ENCODE data around the gene NCK2.

DNA sequence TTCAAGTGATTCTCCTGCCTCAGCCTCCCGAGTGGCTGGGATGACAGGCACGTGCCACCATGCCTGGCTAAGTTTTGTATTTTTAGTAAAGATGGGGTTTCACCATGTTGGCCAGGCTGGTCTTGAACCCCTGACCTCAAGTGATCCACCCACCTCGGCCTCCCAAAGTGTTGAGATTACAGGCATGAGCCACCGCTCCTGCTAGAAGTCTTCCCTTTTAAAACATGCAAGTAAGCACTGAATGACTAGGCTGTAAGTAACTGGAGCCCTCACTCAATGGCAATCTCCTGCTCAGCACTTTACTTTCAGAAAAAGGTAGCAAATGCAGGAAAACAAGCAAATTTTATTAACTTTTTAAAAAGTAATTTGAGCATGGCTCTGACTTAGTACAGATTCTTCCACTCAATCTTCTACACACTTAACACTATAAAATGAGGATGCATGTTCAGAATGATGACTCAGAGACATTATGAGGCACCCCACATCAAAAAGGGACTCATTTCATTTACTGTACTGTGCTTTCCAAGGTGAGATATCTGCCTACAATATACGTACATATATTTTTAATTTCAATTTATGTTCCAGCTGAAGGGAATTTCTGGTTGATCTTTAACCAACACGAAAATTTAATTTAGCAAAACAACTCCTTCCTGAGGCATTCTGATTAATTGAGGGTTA lies 6.6 kb upstream of the NCK2 start:
- no peak for TF ChIP-seq POLR2AphosphoS5 (IDR thresholded peaks at IDR 0.05)
- TF ChIP-seq, protein P1, sequence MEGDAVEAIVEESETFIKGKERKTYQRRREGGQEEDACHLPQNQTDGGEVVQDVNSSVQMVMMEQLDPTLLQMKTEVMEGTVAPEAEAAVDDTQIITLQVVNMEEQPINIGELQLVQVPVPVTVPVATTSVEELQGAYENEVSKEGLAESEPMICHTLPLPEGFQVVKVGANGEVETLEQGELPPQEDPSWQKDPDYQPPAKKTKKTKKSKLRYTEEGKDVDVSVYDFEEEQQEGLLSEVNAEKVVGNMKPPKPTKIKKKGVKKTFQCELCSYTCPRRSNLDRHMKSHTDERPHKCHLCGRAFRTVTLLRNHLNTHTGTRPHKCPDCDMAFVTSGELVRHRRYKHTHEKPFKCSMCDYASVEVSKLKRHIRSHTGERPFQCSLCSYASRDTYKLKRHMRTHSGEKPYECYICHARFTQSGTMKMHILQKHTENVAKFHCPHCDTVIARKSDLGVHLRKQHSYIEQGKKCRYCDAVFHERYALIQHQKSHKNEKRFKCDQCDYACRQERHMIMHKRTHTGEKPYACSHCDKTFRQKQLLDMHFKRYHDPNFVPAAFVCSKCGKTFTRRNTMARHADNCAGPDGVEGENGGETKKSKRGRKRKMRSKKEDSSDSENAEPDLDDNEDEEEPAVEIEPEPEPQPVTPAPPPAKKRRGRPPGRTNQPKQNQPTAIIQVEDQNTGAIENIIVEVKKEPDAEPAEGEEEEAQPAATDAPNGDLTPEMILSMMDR (IDR thresholded peaks at IDR 0.05) = no peak
- no peak for TF ChIP-seq EP300 (IDR thresholded peaks at IDR 0.05)
- no peak for TF ChIP-seq POLR2A (IDR thresholded peaks at IDR 0.05; ENCODE audit: low read depth)
